Measurements from ENCODE around the gene EGFR. TPM values are rescaled to one million over a fixed set of nuclear protein-coding genes. Genes with fewer than 3 reads are reported as not detected.

EGFR gene
- total and polyA plus RNA-seq, 2 donors (not counting 3 experiments of a cell fraction or from before 2014, with no cell fraction given), result 1.5 to 4.1 TPM

DNA sequence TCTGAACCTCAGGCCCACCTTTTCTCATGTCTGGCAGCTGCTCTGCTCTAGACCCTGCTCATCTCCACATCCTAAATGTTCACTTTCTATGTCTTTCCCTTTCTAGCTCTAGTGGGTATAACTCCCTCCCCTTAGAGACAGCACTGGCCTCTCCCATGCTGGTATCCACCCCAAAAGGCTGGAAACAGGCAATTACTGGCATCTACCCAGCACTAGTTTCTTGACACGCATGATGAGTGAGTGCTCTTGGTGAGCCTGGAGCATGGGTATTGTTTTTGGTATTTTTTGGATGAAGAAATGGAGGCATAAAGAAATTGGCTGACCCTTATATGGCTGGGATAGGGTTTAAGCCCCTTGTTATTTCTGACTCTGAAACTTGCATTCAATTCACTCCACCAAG lies 156.0 kb downstream of the EGFR start:
- dilution Hi-C loops (cut with MboI; ENCODE audit: extremely low pct_ligation_motif_present, low sequenced_read_pairs) (no loop called here), intact Hi-C loops (cut with micrococcal nuclease) (no loop called here)
- Histone ChIP-seq H3K4me3 (replicated peaks in 1 of 3; ENCODE audit: insufficient read depth in 1 of 3, low read depth in 1 of 3, low read length in 3 of 3) (no peak overlapping the region), H3K9ac (replicated peaks; ENCODE audit: extremely low read depth, insufficient read depth, low read length) (no peak overlapping the region), H3K27me3 (ENCODE audit: control insufficient read depth in 2 of 2, insufficient read depth in 2 of 2, low read length in 2 of 2) (no peaks in the 10 kb centered on the region), H3K36me3 (ENCODE audit: control insufficient read depth in 2 of 2, extremely low read depth in 1 of 2, insufficient read depth in 2 of 2, low read length in 2 of 2) (no peaks in the 10 kb centered on the region), H3K79me2 (ENCODE audit: control insufficient read depth, insufficient read depth, low read length) (no peaks in the 10 kb centered on the region), H3K27ac (ENCODE audit: insufficient read depth, low read depth, low read length) (no peak overlapping the region), H4K20me1 (replicated peaks; ENCODE audit: control insufficient read depth, extremely low read depth, insufficient read depth, low read length) (no peaks in the 10 kb centered on the region), H3K9me1 (replicated peaks; ENCODE audit: control insufficient read depth, extremely low read depth, insufficient read depth, low read length) (no peaks in the 10 kb centered on the region), H2AFZ (ENCODE audit: low read depth, low read length) (no peak overlapping the region), H3K4me1 (ENCODE audit: control insufficient read depth, extremely low read depth, insufficient read depth, low read length) (peaks cover 10% of the 10 kb centered on the region), H3K4me2 (ENCODE audit: insufficient read depth, low read length) (no peak overlapping the region), H3K9me3 (replicated peaks; ENCODE audit: control insufficient read depth, insufficient read depth, low read length) (no peaks in the 10 kb centered on the region)
- ChIA-PET CTCF (no interaction called here), POLR2A (no interaction called here)
- DNase-seq (ENCODE audit: low read depth, low spot score) (no peak), FAIRE-seq (no peak)
- BruUV-seq (replicated peaks), result no TSS peak
- no peak for TF ChIP-seq EZH2 (IDR thresholded peaks at IDR 0.05; ENCODE audit: borderline replicate concordance, low read depth, low read length, severe bottlenecking)

- TF ChIP-seq POLR2A (IDR thresholded peaks at IDR 0.05; ENCODE audit: low read depth, low read length), result no peak
- no peak for TF ChIP-seq POLR2AphosphoS5 (IDR thresholded peaks at IDR 0.05; ENCODE audit: insufficient read depth, low read depth, low read length)
- TF ChIP-seq JUN (IDR thresholded peaks at IDR 0.05; ENCODE audit: borderline replicate concordance, insufficient read depth, insufficient read length, low read depth), result no peak
- TF ChIP-seq, protein P1, sequence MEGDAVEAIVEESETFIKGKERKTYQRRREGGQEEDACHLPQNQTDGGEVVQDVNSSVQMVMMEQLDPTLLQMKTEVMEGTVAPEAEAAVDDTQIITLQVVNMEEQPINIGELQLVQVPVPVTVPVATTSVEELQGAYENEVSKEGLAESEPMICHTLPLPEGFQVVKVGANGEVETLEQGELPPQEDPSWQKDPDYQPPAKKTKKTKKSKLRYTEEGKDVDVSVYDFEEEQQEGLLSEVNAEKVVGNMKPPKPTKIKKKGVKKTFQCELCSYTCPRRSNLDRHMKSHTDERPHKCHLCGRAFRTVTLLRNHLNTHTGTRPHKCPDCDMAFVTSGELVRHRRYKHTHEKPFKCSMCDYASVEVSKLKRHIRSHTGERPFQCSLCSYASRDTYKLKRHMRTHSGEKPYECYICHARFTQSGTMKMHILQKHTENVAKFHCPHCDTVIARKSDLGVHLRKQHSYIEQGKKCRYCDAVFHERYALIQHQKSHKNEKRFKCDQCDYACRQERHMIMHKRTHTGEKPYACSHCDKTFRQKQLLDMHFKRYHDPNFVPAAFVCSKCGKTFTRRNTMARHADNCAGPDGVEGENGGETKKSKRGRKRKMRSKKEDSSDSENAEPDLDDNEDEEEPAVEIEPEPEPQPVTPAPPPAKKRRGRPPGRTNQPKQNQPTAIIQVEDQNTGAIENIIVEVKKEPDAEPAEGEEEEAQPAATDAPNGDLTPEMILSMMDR (IDR thresholded peaks at IDR 0.05; ENCODE audit: extremely low read depth in 1 of 2, insufficient read depth in 1 of 2, low read depth in 1 of 2, low read length in 2 of 2), result no peak
- no peak for TF ChIP-seq EZH2 (IDR thresholded peaks at IDR 0.05; ENCODE audit: borderline replicate concordance, low read depth, low read length, severe bottlenecking)
- no peak for TF ChIP-seq MYC (IDR thresholded peaks at IDR 0.05; ENCODE audit: low read depth, low read length)
- TF ChIP-seq FOS (IDR thresholded peaks at IDR 0.05; ENCODE audit: borderline replicate concordance, insufficient read depth, low read length), result no peak
- no peak overlapping the region for H3K9ac ChIP-seq (replicated peaks; ENCODE audit: extremely low read depth, insufficient read depth, low read length)
- DNase-seq (ENCODE audit: low read depth, low spot score) (no peak), FAIRE-seq (no peak)
- no peaks in the 10 kb centered on the region for H3K27me3 ChIP-seq (ENCODE audit: control insufficient read depth in 2 of 2, insufficient read depth in 2 of 2, low read length in 2 of 2)
- H4K20me1 ChIP-seq (replicated peaks; ENCODE audit: control insufficient read depth, extremely low read depth, insufficient read depth, low read length), result no peaks in the 10 kb centered on the region
- H3K9me1 ChIP-seq (replicated peaks; ENCODE audit: control insufficient read depth, extremely low read depth, insufficient read depth, low read length), result no peaks in the 10 kb centered on the region
- H3K4me2 ChIP-seq (ENCODE audit: insufficient read depth, low read length), result no peak overlapping the region
- BruUV-seq (replicated peaks), result no TSS peak
- H2AFZ ChIP-seq (ENCODE audit: low read depth, low read length), result no peak overlapping the region
- dilution Hi-C loops (cut with MboI; ENCODE audit: extremely low pct_ligation_motif_present, low sequenced_read_pairs) (no loop called here), intact Hi-C loops (cut with micrococcal nuclease) (no loop called here)
- peaks cover 3% of the 10 kb centered on the region for H3K4me1 ChIP-seq (ENCODE audit: control insufficient read depth, extremely low read depth, insufficient read depth, low read length)
- no peaks in the 10 kb centered on the region for H3K9me3 ChIP-seq (replicated peaks; ENCODE audit: control insufficient read depth, insufficient read depth, low read length)
- H3K36me3 ChIP-seq (ENCODE audit: control insufficient read depth in 2 of 2, extremely low read depth in 1 of 2, insufficient read depth in 2 of 2, low read length in 2 of 2), result no peaks in the 10 kb centered on the region
- H3K27ac ChIP-seq (ENCODE audit: insufficient read depth, low read depth, low read length), result no peak overlapping the region
- ChIA-PET POLR2A (no interaction called here), CTCF (interaction anchor here (1.9 kb wide), 1 partner anchor 30 kb away, joined by 6 read pairs; no protein-coding TSS in a partner anchor)
- H3K79me2 ChIP-seq (ENCODE audit: control insufficient read depth, insufficient read depth, low read length), result no peaks in the 10 kb centered on the region
- no peak overlapping the region for H3K4me3 ChIP-seq (replicated peaks in 1 of 3; ENCODE audit: insufficient read depth in 1 of 3, low read depth in 1 of 3, low read length in 3 of 3)
These were observed 158.3 kb downstream of the EGFR start for GRCh38 chr7:55177068-55177530.

Measured in endothelial cell of umbilical vein (primary cell).